CD4-positive, alpha-beta memory T cell (primary cell): ENCODE data around the gene APOC3. TPM values are rescaled to one million over a fixed set of nuclear protein-coding genes. Genes with fewer than 3 reads are reported as not detected.

Experiments
- CTCF ChIA-PET: fragments of 350-600 bp; sonication (Branson Sonifier 250); formaldehyde crosslinking; loops from one replicate; lab custom pipeline; 2021; ENCODE audit warnings: inconsistent platforms; ENCODE audit not compliant: partially characterized antibody; lab: Charles Lee
- POLR2A ChIA-PET: fragments of 350-600 bp; sonication (Branson Sonifier 250); formaldehyde crosslinking; loops from one replicate; lab custom pipeline; 2021; ENCODE audit not compliant: partially characterized antibody; lab: Charles Lee
- DNase-seq, 5 donors: peaks; one replicate each; pipeline versions ENCODE4 v3.0.0 to v3.0.0-alpha.2; 2020 to 2022; ENCODE audit warnings: mixed read lengths in 1 of 5
- H3K27ac ChIP-seq: one replicate; pipeline ENCODE4 v1.7.0; 2013; ENCODE audit warnings: low read depth, low read length
- H3K27me3 ChIP-seq: 2 replicates; pipeline ENCODE4 v1.7.0; 2013; ENCODE audit warnings: mild to moderate bottlenecking, low read length, moderate library complexity; ENCODE audit not compliant: insufficient read depth
- H3K36me3 ChIP-seq: 2 replicates; pipeline ENCODE4 v1.7.0; 2013; ENCODE audit warnings: mild to moderate bottlenecking, low read length, moderate library complexity; ENCODE audit not compliant: insufficient read depth
- H3K4me1 ChIP-seq: 2 replicates; pipeline ENCODE4 v1.7.0; 2013; ENCODE audit warnings: mild to moderate bottlenecking, low read length, moderate library complexity; ENCODE audit not compliant: insufficient read depth
- H3K4me3 ChIP-seq, 2 donors: one replicate each; pipeline ENCODE4 v1.7.0; 2013; ENCODE audit warnings: low read length in 2 of 2, mild to moderate bottlenecking in 1 of 2
- H3K9me3 ChIP-seq, 2 donors: one replicate each; pipeline ENCODE4 v1.7.0; 2013; ENCODE audit warnings: low read length in 2 of 2, control low read depth in 1 of 2; ENCODE audit not compliant: control insufficient read depth in 1 of 2
- H3K27ac Mint-ChIP-seq, 7 donors: one replicate each; pipeline ENCODE4 v1.8.0; 2020 to 2021; ENCODE audit warnings: mixed read lengths in 7 of 7, mild to moderate bottlenecking in 6 of 7, inconsistent platforms in 3 of 7, moderate library complexity in 3 of 7
- H3K27me3 Mint-ChIP-seq, 2 donors: one replicate each; pipeline ENCODE4 v1.8.0; 2020 to 2021; ENCODE audit warnings: mixed read lengths in 2 of 2
- H3K36me3 Mint-ChIP-seq, 2 donors: one replicate each; pipeline ENCODE4 v1.8.0; 2020 to 2021; ENCODE audit warnings: mixed read lengths in 2 of 2, inconsistent platforms in 1 of 2, mild to moderate bottlenecking in 1 of 2
- H3K4me1 Mint-ChIP-seq, 4 donors: one replicate each; pipeline ENCODE4 v1.8.0; 2020 to 2021; ENCODE audit warnings: mixed read lengths in 4 of 4, mild to moderate bottlenecking in 1 of 4
- H3K4me3 Mint-ChIP-seq, 8 donors: one replicate each; pipeline ENCODE4 v1.8.0; 2020 to 2021; ENCODE audit warnings: mixed read lengths in 8 of 8, mild to moderate bottlenecking in 7 of 8, moderate library complexity in 6 of 8, inconsistent platforms in 3 of 8
- H3K9me3 Mint-ChIP-seq, 8 donors: one replicate each; pipeline ENCODE4 v1.8.0; 2020 to 2021; ENCODE audit warnings: mixed read lengths in 8 of 8, mild to moderate bottlenecking in 5 of 8, inconsistent platforms in 3 of 8, moderate library complexity in 1 of 8
- intact Hi-C: fragments of 100-400 bp; cut with micrococcal nuclease; formaldehyde crosslinking; loops from one replicate; pipeline ENCODE4 v1.15.1; 2023
- polyA plus RNA-seq, 2 donors: library from polyadenylated mRNA; unstranded; fragments of 300-500 nt; fragmentation: Illumina TruSeq; gene quantifications; one replicate each; pipeline ENCODE4 v1.2.3, GENCODE V29; 2021
- total RNA-seq, 2 experiments: library from RNA; stranded (reverse); gene quantifications; one replicate each; pipeline ENCODE4 v1.2.3, GENCODE V29; 2021

The APOC3 gene
- total and polyA plus RNA-seq, 4 experiments from 2014 or later, result not detected

DNA sequence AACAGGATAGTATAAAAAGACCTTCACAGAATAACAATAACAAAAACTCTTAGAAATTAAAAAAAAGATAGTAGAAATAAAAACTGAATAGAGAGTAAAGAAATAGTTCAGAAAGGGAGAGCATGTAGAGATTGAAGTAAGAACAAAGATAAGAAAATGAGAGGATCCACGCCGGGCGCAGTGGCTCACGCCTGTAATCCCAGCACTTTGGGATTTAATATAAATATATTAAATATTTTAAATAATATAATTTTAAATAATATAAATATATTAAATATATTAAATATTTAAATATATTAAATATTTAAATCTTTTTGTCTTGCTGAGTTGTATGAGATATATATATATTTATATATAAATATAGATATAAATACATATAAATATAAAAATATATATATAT is 17.6 kb upstream of the APOC3 start:
- CTCF ChIA-PET, result interaction anchor here (1.8 kb wide), 1 partner anchor 21 kb away, joined by 7 read pairs; the partner anchor contains the start of gene APOA5
- Histone ChIP-seq H3K27ac (no peak overlapping the region), H3K27me3 (no peaks in the 10 kb centered on the region), H3K4me3 (no peak overlapping the region), H3K4me1 (no peaks in the 10 kb centered on the region), H3K9me3 (no peaks in the 10 kb centered on the region), H3K36me3 (no peaks in the 10 kb centered on the region)
- Mint-ChIP-seq H3K27me3 (peaks cover 2% of the 10 kb centered on the region in 2 donors), H3K27ac (no peak overlapping the region), H3K9me3 (no peaks in the 10 kb centered on the region), H3K36me3 (no peaks in the 10 kb centered on the region), H3K4me3 (no peak overlapping the region), H3K4me1 (no peaks in the 10 kb centered on the region)
- POLR2A ChIA-PET, result no interaction called here
- intact Hi-C loops, result no loop called here
- DNase-seq, result no peak

DNA sequence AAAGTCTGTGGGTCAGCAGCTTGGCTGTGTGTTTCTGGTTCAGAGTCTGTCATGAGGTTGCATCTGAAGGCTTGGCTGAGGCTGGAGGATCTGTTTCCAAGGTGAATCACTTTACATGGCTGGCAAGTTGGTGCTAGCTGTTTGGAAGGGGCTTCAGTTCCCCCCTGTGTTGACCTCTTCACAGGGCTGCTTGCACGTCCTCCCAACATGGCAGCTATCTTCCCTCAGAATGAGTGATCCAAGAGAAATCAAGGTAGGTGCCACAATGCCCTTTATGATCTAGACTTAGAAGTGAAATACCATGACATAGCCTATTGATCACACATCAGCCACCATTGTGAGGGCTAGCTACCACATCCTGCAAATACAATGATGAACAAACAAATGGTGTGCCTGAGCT is 16.5 kb upstream of the APOC3 start:
- Histone ChIP-seq H3K36me3 (no peaks in the 10 kb centered on the region), H3K27ac (no peak overlapping the region), H3K4me1 (no peaks in the 10 kb centered on the region), H3K9me3 (no peaks in the 10 kb centered on the region), H3K4me3 (no peak overlapping the region), H3K27me3 (no peaks in the 10 kb centered on the region)
- peaks cover 0 to 2% of the 10 kb centered on the region in 2 donors for H3K27me3 Mint-ChIP-seq
- no peaks in the 10 kb centered on the region for H3K4me1 Mint-ChIP-seq
- ChIA-PET CTCF (interaction anchor here (0.6 to 1.8 kb wide), 3 partner anchors 22 to 293 kb away, joined by 3 to 10 read pairs (median 7); partner anchors contain the start of gene APOA5), POLR2A (no interaction called here)
- H3K36me3 Mint-ChIP-seq, result no peaks in the 10 kb centered on the region
- no peak for DNase-seq
- H3K4me3 Mint-ChIP-seq, result no peak overlapping the region
- intact Hi-C loops, result no loop called here
- no peaks in the 10 kb centered on the region for H3K9me3 Mint-ChIP-seq
- H3K27ac Mint-ChIP-seq, result no peak overlapping the region

DNA sequence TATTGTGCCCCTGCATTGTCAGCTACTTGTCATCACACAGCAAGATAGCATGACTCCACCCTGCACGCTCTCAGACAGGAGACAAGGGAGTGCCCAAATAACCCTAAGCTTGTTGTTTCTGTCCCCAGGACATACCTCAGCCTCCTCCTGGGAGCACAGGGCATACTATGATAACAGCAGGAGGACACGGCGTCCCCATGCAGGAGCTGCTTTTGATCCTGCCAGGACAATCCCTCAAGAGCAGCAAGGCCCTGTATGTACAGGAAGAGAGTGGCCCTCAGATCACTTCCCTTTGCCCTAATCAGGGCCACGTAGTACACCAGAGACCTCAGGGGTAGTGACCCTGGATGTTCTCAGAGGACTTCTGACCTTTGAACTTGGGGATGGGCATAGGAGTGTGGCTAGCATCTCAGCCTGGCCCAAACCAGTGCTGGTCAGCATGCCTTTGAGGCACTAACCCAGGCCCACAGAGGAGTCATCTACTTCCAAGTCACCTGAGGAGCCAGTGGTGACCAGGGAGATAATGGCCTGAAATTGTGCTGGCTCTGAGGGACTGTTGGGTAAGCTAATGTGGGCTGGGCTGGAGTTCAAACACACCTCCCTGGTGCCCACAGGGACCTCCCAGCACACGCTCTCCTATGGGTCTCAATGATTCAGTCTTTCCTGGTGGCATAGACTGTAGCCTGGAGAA is 15.8 kb upstream of the APOC3 start:
- no peak overlapping the region for H3K4me3 Mint-ChIP-seq
- intact Hi-C loops, result no loop called here
- CTCF ChIA-PET, result interaction anchor here (0.6 to 1.8 kb wide), 3 partner anchors 22 to 292 kb away, joined by 3 to 10 read pairs (median 7); partner anchors contain the start of gene APOA5

DNA sequence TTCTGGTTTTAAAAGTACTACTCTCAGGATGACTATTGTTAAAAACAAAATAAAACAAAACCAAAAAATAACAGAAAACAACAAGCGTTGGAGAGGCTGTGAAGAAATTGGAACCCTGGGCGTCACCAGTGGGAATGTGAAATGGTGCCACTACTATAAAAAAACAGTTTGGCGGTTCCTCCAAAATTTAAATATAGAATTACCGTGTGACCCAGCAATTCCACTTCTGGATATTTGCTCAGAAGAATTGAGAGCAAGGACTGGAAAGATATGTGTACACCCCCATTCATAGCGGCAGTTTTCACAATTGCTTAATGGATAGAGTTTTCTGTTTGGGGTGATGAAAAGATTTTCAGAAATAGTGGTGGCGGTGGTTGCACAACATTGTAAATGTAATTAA is 15.2 kb upstream of the APOC3 start:
- Mint-ChIP-seq H3K4me1 (no peaks in the 10 kb centered on the region), H3K27me3 (no peaks in the 10 kb centered on the region), H3K4me3 (no peak overlapping the region), H3K27ac (no peak overlapping the region), H3K9me3 (no peaks in the 10 kb centered on the region), H3K36me3 (no peaks in the 10 kb centered on the region)
- Histone ChIP-seq H3K4me1 (no peaks in the 10 kb centered on the region), H3K27me3 (no peaks in the 10 kb centered on the region), H3K9me3 (no peaks in the 10 kb centered on the region), H3K27ac (no peak overlapping the region), H3K36me3 (no peaks in the 10 kb centered on the region), H3K4me3 (no peak overlapping the region)
- ChIA-PET CTCF (no interaction called here), POLR2A (no interaction called here)
- intact Hi-C loops, result no loop called here
- no peak for DNase-seq

More for the DNA sequence above, 15.8 kb upstream of the APOC3 start:
- H3K4me1 ChIP-seq, result no peaks in the 10 kb centered on the region
- H3K27me3 Mint-ChIP-seq, result peaks cover 0 to 2% of the 10 kb centered on the region in 2 donors
- H3K9me3 ChIP-seq, result no peaks in the 10 kb centered on the region
- H3K27ac ChIP-seq, result no peak overlapping the region
- H3K9me3 Mint-ChIP-seq, result no peaks in the 10 kb centered on the region
- H3K27ac Mint-ChIP-seq, result no peak overlapping the region
- no peaks in the 10 kb centered on the region for H3K36me3 Mint-ChIP-seq
- no peaks in the 10 kb centered on the region for H3K4me1 Mint-ChIP-seq
- no peak for DNase-seq
- no peak overlapping the region for H3K4me3 ChIP-seq
- no peaks in the 10 kb centered on the region for H3K27me3 ChIP-seq
- POLR2A ChIA-PET, result no interaction called here
- no peaks in the 10 kb centered on the region for H3K36me3 ChIP-seq

DNA sequence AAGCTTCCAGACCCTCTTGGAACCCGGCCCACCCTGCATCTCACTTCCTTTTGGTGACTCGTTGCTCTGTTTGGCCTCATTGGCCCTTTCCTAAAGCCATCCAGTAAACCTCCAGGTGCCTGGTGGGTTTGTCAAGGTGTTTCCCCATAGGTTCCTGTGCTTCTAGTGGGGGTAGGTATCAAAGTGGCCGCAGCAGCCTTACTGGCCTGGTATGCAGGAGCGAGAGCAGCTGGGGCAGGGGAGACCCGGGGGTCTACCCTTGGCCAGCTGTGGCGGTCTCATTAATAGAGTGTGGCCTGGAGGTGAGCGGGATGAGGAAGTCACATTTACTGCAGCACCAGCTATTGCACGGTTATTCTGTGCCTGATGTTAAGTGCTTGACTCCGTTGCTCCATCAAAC is 10.7 kb upstream of the APOC3 start:
- CTCF ChIA-PET, result interaction anchor here (0.8 to 1.3 kb wide), 2 partner anchors 17 to 28 kb away, joined by 3 to 5 read pairs; partner anchors contain the start of gene APOA5

DNA sequence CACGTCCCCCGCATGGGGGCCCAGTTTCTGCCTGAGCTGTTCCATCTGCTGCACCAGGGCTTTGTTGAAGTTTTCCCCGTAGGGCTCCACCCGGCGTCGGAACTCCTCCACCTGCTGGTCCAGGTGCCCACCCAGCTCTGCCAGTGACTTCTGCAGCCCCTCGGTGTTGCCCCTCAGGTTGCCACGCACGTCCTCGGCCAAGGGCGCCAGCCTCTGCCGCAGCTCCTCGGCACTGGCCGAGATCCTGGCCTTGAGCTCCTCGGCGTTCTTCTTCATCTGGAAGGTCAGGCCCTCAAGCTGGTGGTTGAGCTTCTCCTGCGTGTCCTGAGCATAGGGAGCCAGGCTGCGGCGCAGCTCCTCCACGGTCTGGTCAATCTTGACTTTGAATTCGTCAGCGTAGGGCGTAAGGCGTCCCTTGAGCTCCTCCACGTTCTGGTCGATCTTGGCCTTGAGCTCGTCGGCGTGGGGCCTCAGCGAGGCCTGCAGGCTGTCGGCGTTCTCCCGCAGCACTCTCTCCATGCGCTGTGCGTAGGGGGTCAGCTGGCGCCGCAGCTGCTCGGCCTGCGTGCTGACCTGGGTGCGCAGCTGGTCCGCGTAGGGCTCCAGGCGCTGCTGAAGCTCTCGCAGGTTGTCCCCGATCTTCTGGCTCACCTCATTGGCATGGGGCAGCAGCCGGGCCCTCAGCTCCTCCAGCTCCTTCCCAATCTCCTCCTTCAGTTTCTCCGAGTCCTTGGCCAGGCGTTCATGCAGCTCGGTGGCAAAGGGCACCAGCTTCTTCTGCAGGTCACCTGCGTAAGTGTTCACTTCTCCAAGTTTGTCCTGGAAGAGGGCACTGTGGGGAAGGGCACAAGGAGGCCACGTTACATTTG is 8.4 kb upstream of the APOC3 start:
- no peak overlapping the region for H3K4me3 Mint-ChIP-seq
- H3K9me3 Mint-ChIP-seq, result no peaks in the 10 kb centered on the region
- peak overlapping the region in 1 of 7 donors; percentile 1 for H3K27ac Mint-ChIP-seq
- H3K9me3 ChIP-seq, result no peaks in the 10 kb centered on the region
- CTCF ChIA-PET, result interaction anchor here (1.8 kb wide), 1 partner anchor 16 kb away, joined by 10 read pairs; the partner anchor contains the start of gene APOA1
- no peaks in the 10 kb centered on the region for H3K4me1 ChIP-seq
- H3K4me3 ChIP-seq, result no peak overlapping the region
- no peaks in the 10 kb centered on the region for H3K27me3 ChIP-seq
- no peak overlapping the region for H3K27ac ChIP-seq
- POLR2A ChIA-PET, result interaction anchor here (1.7 kb wide), 1 partner anchor 15 kb away, joined by 3 read pairs; no protein-coding TSS in a partner anchor
- H3K4me1 Mint-ChIP-seq, result no peaks in the 10 kb centered on the region
- no peaks in the 10 kb centered on the region for H3K36me3 Mint-ChIP-seq
- intact Hi-C loops, result no loop called here
- no peak for DNase-seq
- H3K27me3 Mint-ChIP-seq, result no peaks in the 10 kb centered on the region
- no peaks in the 10 kb centered on the region for H3K36me3 ChIP-seq

More for the DNA sequence above, 10.7 kb upstream of the APOC3 start:
- H3K4me3 ChIP-seq, result no peak overlapping the region
- no peaks in the 10 kb centered on the region for H3K9me3 ChIP-seq
- H3K9me3 Mint-ChIP-seq, result no peaks in the 10 kb centered on the region
- no peak for DNase-seq
- H3K27me3 ChIP-seq, result no peaks in the 10 kb centered on the region
- no peaks in the 10 kb centered on the region for H3K27me3 Mint-ChIP-seq
- POLR2A ChIA-PET, result no interaction called here
- intact Hi-C loops, result no loop called here
- H3K27ac ChIP-seq, result no peak overlapping the region
- H3K4me1 Mint-ChIP-seq, result no peaks in the 10 kb centered on the region
- no peaks in the 10 kb centered on the region for H3K4me1 ChIP-seq
- no peaks in the 10 kb centered on the region for H3K36me3 ChIP-seq
- peak overlapping the region in 1 of 7 donors; percentile 25 for H3K27ac Mint-ChIP-seq
- H3K36me3 Mint-ChIP-seq, result no peaks in the 10 kb centered on the region
- no peak overlapping the region for H3K4me3 Mint-ChIP-seq

DNA sequence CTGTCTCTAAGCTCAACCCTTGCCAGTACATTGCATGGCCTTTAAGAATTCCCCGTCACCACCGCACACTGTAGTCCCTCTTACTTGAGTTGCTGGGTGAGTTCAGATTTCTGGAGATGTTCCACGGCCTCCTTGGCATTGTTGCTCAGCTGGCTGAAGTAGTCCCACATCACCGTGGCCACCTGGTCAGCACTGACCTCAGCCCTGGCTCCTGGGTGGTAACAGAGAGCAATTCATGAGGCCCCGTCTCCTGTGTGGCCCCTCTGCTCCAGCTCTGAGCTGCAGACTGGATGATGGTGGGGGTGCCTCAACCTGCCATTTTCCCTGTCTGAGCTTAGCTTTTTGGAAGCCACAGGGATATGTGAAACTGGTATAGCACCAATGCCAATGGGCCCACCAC is 7.1 kb upstream of the APOC3 start:
- ChIA-PET POLR2A (interaction anchor here (0.7 to 1.7 kb wide), 2 partner anchors 13 to 66 kb away, joined by 3 read pairs; no protein-coding TSS in a partner anchor), CTCF (interaction anchor here (1.3 to 1.5 kb wide), 2 partner anchors 11 to 13 kb away, joined by 3 to 7 read pairs; no protein-coding TSS in a partner anchor)
- no peak overlapping the region for H3K27ac Mint-ChIP-seq
- Histone ChIP-seq H3K4me3 (no peak overlapping the region), H3K27me3 (no peaks in the 10 kb centered on the region), H3K27ac (no peak overlapping the region), H3K4me1 (no peaks in the 10 kb centered on the region), H3K9me3 (no peaks in the 10 kb centered on the region), H3K36me3 (no peaks in the 10 kb centered on the region)
- no peaks in the 10 kb centered on the region for H3K36me3 Mint-ChIP-seq
- H3K9me3 Mint-ChIP-seq, result no peaks in the 10 kb centered on the region
- no peaks in the 10 kb centered on the region for H3K27me3 Mint-ChIP-seq
- no peak overlapping the region for H3K4me3 Mint-ChIP-seq
- no peaks in the 10 kb centered on the region for H3K4me1 Mint-ChIP-seq
- intact Hi-C loops, result no loop called here
- DNase-seq, result no peak
